Ramos (cell line): ENCODE results near the gene UGT1A7.

Source experiments
- in situ Hi-C: fragments of 300-500 bp; cut with MboI; formaldehyde crosslinking; loops from one replicate; pipeline ENCODE4 v1.14.3; 2022; ENCODE audit warnings: low sequenced_read_pairs; ENCODE audit not compliant: unreplicated experiment

The UGT1A7 gene

DNA sequence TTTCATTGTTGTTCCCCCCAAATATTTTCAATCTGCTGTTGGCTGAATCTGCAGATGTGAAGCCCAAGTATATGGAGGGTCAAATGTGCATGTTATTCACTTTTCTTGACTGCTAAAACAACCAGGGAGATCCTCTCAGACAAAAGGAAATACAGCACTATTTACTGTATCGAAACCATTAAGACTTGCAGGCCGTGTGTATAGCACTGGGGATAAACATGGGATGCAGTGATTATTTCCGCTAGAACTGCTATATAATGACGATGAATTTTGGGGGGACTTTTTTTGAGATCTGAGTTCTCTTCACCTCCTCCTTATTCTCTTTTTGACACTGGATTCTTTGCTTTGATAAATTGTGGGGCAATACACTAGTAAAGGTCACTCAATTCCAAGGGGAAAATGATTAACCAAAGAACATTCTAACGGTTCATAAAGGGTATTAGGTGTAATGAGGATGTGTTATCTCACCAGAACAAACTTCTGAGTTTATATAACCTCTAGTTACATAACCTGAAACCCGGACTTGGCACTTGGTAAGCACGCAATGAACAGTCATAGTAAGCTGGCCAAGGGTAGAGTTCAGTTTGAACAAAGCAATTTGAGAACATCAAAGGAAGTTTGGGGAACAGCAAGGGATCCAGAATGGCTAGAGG lies 74.9 kb downstream of the UGT1A7 start:
- in situ Hi-C loops, result no loop called here

GRCh38 chr2:233758141-233758540 lies 76.4 kb downstream of the UGT1A7 start:
- in situ Hi-C loops, result no loop called here

- in situ Hi-C loops, result no loop called here
These were observed 77.1 kb downstream of the UGT1A7 start for GRCh38 chr2:233758849-233759248.

DNA sequence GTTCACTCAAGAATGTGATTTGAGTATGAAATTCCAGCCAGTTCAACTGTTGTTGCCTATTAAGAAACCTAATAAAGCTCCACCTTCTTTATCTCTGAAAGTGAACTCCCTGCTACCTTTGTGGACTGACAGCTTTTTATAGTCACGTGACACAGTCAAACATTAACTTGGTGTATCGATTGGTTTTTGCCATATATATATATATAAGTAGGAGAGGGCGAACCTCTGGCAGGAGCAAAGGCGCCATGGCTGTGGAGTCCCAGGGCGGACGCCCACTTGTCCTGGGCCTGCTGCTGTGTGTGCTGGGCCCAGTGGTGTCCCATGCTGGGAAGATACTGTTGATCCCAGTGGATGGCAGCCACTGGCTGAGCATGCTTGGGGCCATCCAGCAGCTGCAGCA lies 78.3 kb downstream of the UGT1A7 start, which contains the start of gene UGT1A1:
Gene UGT1A1 (plus strand): TSS at position 228 of the 400 bp plus-strand sequence. CDS start 18 bp downstream, at position 246.
- in situ Hi-C loops, result no loop called here

DNA sequence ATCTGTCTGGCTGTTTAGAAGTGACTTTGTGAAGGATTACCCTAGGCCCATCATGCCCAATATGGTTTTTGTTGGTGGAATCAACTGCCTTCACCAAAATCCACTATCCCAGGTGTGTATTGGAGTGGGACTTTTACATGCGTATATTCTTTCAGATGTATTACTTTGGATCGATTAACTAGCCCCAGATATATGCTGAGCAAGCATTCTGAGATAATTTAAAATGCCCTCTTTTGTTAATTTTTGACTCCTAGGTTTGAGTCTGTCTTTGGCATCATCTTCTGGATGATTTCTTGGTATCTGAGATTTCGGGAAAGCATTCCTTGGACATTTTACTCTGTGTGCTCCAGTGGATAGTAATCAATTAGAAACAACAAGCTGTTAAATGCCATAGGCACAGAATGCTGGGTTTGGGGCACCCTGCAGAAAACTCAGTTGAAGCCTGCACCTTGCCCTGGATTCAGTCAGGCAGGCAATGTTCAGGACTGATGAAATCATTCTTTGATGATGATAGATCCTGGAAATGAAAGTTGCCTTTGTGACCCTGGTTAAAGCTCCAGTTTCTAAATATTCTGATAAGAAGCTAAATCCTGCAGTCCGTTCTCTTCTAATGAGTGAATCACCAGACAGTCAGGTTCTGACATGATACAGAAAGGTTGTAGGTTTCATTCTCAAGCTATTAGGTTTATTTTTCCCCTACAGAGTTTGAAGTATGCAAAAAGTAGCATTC lies 79.5 kb downstream of the UGT1A7 start:
- in situ Hi-C loops, result no loop called here

GRCh38 chr2:233764264-233764663 lies 82.6 kb downstream of the UGT1A7 start:
- in situ Hi-C loops, result no loop called here

GRCh38 chr2:233764761-233765160 lies 83.1 kb downstream of the UGT1A7 start:
- in situ Hi-C loops, result no loop called here

GRCh38 chr2:233766416-233766815 lies 84.7 kb downstream of the UGT1A7 start:
- in situ Hi-C loops, result no loop called here

GRCh38 chr2:233768076-233768475 lies 86.4 kb downstream of the UGT1A7 start:
- in situ Hi-C loops, result no loop called here

DNA sequence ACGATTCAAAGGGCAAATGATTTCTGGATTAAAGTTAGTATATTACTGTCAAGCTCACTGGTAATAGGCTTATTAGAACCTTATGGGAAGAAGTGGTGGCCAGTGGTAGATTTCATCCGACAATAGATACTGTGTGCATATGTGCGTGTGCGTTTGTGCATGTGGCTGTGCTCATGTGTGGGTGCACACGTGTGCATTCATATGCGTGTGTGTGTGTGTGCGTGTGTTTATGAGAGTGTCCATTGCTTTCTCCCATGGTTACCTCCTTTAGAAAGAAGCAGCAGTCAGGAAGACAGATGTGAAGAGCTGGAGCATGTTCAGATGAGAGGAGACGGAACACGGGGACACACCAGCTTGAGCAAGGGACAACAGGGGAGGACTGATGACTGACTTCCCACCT lies 87.6 kb downstream of the UGT1A7 start:
- in situ Hi-C loops, result no loop called here

GRCh38 chr2:233772153-233772552 lies 90.5 kb downstream of the UGT1A7 start:
- in situ Hi-C loops, result no loop called here

DNA sequence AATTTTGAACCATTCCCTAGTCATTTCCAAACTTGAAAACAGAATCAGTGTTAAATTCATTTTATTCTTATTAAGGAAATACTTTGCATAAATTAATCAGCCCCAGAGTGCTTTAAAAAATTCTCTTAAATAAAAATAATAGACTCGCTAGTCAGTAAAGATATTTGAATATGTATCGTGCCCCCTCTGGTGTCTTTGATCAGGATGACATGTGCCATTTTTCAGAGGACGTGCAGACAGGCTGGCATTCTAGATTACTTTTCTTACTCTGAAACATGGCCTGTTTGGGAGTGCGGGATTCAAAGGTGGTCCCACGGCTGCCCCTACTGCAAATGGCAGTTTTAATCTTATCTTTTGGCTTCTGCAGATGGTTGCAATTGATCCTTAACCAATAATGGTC lies 90.9 kb downstream of the UGT1A7 start:
- in situ Hi-C loops, result no loop called here

GRCh38 chr2:233773854-233774253 lies 92.2 kb downstream of the UGT1A7 start:
- in situ Hi-C loops, result no loop called here

DNA sequence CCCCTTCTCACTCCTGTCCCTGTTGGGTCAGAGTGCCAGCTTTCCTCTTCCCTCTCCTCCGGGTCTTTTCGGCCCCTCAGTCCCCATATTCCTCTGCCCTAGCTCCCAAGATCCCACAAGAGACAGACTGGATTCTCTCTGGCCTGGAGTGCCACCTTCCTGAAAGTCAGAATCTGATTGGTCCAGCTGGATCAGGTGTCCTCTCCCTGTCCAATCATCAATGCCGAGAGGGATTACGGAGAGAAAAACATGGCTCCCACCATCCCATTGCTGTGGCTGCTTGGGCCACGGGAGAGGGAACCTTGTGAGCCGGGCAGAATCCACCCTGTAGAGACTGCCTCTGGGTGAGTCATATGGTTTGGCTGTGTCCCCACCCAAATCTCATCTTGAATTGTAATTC lies 93.7 kb downstream of the UGT1A7 start:
- in situ Hi-C loops, result no loop called here

GRCh38 chr2:233778030-233778429 lies 96.3 kb downstream of the UGT1A7 start, which contains the start of gene MROH2A:
Gene MROH2A, plus strand, starts transcription at chr2:233778330. Its CDS starts 1,029 bp downstream, at chr2:233779359.
- in situ Hi-C loops, result no loop called here

GRCh38 chr2:233779722-233780121 lies 98.0 kb downstream of the UGT1A7 start:
- in situ Hi-C loops, result no loop called here

DNA sequence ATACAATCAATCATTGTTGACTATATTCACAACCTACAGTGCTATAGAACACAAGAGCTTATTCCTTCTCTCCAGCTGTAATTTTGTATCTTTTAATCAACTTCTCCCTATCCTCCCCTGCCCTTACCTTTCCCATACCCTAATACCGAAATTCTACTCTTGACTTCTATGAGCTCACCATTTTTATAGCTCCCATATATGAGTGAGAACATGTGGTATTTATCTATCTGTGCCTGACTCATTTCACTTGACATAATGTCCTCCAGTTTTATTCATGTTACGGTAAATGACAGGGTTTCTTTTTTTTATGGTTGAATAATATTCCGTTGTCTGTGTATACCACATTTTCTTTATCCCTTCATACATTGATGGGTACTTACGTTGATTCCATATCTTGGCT lies 99.1 kb downstream of the UGT1A7 start:
- in situ Hi-C loops, result no loop called here

DNA sequence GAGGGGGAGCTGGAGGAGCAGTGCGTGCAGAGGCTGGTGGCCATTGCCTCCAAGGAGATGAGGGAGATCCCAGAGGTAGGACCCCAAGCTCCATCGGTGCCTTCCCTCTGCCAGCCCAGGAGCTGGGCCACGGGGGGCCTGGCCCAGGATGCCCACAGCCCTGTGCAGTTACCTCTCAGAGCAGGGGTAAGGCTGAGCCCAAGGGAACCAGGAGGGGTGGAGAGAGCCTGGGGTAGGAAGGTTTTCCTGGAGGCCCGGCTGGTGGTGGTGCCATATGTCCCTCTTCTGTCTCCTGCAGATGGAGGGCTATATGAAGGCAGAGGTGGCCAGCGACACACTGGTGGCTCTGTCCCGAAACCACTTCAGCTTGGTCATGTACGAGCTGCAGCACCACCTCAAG lies 107.9 kb downstream of the UGT1A7 start:
- in situ Hi-C loops, result no loop called here

DNA sequence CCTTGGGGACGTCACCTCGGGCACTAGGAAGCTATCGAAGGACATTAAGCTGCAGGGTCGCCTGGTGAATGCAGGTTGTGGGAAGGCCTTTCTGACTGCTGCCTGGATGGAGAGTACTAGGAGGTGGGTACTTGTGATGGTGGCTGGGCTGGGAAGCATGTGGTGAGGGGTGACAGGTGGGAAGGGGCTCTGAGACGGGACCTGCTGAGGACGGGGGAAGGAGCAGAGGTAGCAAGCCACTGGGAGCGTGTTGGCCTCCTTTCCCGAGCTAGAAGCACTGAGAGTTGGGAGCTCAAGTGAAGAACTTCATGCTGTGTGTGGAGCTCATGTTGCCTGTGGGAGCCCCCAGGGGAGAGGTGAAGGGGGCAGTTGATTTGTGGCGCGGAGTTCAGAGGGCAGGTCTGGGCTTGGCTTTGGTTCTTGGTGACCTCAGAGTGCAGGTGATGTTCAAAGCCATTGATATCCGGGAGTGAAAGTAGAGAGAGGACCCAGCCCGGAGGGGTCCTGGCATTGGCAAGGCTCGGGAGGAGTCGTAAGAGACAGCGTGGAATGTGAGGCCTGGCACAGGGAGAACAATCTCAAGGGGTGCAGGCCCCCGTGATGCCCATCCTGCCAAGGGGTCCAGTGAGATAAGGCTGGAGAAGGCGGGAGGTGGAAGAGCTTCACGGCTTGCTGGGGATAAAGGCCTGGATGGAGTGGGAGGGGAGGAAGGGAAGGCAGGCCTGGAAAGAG lies 109.6 kb downstream of the UGT1A7 start:
- in situ Hi-C loops, result no loop called here

DNA sequence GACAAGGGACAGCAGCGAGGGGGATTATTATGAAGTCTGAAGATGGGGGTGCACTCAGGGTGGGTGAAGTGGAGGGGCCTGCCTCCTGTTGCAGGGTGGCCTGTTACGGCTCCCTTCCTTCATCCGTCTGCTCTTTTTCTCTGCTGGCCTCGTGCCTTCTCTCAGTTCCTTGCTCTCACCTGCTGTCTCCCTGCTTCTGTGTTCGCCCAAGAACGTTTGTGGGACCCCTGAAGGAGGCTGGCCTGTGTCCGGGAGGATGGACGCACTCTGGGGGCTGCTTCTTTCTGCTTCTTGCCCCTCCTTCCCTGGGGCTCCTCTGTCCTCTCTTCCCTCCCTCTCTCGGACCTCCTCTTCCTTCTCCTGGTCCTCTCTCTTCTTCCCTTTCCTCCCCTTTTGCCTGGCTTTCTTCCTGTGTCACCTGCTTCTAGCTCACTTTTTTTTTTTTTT lies 110.2 kb downstream of the UGT1A7 start:
- in situ Hi-C loops, result no loop called here

DNA sequence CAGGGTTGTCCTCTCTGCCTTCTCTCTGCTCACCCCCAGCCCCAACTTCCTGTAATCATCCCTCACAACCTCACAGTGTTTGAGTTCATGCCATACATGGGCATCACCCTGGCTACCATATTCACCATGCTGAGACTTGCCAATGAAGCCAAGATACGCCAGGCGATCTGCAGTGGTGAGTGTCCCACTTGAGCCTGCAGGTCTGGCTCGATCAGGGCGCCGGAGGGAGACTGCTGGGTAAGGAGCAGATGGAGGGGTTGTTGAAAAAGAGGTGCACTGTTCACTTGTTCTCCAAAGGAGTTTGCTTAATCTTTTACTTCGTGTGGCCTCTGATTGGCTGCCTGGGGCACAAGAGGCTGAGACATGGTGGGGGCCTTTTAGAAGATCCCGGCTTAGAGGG lies 111.0 kb downstream of the UGT1A7 start:
- in situ Hi-C loops, result no loop called here
